Dendritic cell treated with granulocyte-macrophage colony-stimulating factor and Interleukin-4, amounts not matched to agents 40 ng/mL and 50 ng/mL, for 4 days (primary cell): Measurements from ENCODE around the gene LEFTY1.

Experiments
- H3K27ac Mint-ChIP-seq: one replicate; pipeline ENCODE4 v1.8.0; 2022; ENCODE audit warnings: mild to moderate bottlenecking, mixed read lengths
- H3K27me3 Mint-ChIP-seq: one replicate; pipeline ENCODE4 v1.8.0; 2022; ENCODE audit warnings: mild to moderate bottlenecking, mixed read lengths
- H3K36me3 Mint-ChIP-seq: one replicate; pipeline ENCODE4 v1.8.0; 2022; ENCODE audit warnings: low read depth, mixed read lengths
- H3K4me1 Mint-ChIP-seq: one replicate; pipeline ENCODE4 v1.8.0; 2022; ENCODE audit warnings: low read depth, mixed read lengths
- H3K4me3 Mint-ChIP-seq: one replicate; pipeline ENCODE4 v1.8.0; 2022; ENCODE audit warnings: mild to moderate bottlenecking, moderate library complexity, mixed read lengths
- H3K9me3 Mint-ChIP-seq: one replicate; pipeline ENCODE4 v1.8.0; 2022; ENCODE audit warnings: mixed read lengths
- intact Hi-C: fragments of 100-400 bp; cut with micrococcal nuclease; formaldehyde crosslinking; loops from one replicate; pipeline ENCODE4 v1.15.0; 2022

Gene LEFTY1

DNA sequence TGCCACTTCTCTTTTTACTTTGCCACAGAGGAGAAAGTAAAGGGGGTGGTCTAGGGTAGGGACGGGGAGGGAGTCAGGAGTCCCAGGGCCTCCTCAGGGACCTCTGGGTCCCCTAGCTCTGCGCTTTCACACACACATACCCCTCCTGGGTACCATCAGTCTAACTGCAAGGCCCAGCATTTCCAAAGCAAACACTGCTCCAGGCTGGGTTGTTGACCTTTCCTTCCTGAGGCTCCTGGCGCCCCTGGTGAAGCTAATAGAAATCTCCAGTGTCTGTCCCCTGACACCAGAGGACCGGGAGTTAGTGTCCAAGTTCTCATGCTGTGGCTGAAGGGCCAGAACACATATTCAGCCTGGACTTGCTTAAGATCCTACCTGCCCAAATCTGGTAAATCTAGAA is 10.7 kb downstream of the LEFTY1 start:
- Mint-ChIP-seq H3K27me3 (peaks cover 3% of the 10 kb centered on the region), H3K9me3 (no peaks in the 10 kb centered on the region), H3K27ac (peak overlapping the region; percentile 1), H3K4me1 (peaks cover 46% of the 10 kb centered on the region), H3K4me3 (no peak overlapping the region), H3K36me3 (peaks cover 48% of the 10 kb centered on the region)
- intact Hi-C loops, result no loop called here

DNA sequence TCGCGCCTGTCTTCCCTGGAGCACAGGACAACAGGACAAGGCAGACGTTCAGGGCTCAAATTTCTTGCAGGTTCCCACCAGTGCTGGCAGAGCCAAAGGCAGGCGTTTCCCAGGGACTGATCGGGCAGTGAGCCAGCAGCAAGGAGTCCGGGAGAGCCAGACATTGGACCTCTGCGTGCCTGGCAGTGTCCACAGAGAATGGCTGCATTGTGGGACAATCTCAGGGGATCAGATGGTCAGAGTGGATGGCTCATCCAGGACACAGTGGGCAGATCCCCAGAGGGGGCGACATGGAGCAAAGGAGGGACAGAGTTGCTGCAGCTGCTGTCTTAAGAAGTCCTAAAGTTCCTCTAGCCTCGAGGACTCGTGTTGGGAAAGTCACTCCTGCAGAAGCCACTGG is 11.4 kb downstream of the LEFTY1 start:
- H3K4me3 Mint-ChIP-seq, result no peak overlapping the region
- no peaks in the 10 kb centered on the region for H3K27me3 Mint-ChIP-seq
- peak overlapping the region; percentile 1 for H3K27ac Mint-ChIP-seq
- peaks cover 41% of the 10 kb centered on the region for H3K4me1 Mint-ChIP-seq
- intact Hi-C loops, result no loop called here
- H3K36me3 Mint-ChIP-seq, result peaks cover 55% of the 10 kb centered on the region
- no peaks in the 10 kb centered on the region for H3K9me3 Mint-ChIP-seq

DNA sequence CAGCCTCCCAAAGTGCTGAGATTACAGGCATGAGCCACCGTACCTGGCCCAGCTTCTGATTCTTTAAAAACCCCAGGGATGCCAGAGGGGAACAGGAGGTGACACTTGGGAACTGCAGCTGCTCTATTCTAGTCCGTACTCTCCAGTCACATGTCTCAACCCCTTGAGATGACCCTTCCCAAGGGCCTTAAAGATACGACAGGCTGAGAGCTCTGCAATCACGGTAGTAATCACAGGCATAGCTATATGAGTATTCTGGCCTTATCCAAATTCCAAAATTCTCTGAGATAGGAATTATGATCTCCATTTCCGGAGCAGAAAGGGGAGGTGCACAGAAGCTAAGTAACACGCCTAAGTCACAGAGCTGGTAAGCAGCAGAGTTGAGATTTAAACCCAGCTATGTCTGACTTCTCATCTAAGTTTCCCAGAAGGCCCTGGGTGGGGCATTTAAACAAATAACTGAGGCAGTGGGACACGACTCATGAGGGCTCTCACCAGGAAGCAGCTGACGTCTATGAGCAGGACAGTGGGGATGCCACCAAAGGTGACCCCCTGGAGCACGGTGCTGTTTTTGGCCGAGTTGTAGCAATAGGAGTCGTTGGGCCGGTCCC is 11.9 kb downstream of the LEFTY1 start:
- no peak overlapping the region for H3K4me3 Mint-ChIP-seq
- intact Hi-C loops, result no loop called here
- H3K4me1 Mint-ChIP-seq, result peaks cover 41% of the 10 kb centered on the region
- H3K9me3 Mint-ChIP-seq, result no peaks in the 10 kb centered on the region
- H3K27me3 Mint-ChIP-seq, result no peaks in the 10 kb centered on the region
- peaks cover 59% of the 10 kb centered on the region for H3K36me3 Mint-ChIP-seq
- no peak overlapping the region for H3K27ac Mint-ChIP-seq

DNA sequence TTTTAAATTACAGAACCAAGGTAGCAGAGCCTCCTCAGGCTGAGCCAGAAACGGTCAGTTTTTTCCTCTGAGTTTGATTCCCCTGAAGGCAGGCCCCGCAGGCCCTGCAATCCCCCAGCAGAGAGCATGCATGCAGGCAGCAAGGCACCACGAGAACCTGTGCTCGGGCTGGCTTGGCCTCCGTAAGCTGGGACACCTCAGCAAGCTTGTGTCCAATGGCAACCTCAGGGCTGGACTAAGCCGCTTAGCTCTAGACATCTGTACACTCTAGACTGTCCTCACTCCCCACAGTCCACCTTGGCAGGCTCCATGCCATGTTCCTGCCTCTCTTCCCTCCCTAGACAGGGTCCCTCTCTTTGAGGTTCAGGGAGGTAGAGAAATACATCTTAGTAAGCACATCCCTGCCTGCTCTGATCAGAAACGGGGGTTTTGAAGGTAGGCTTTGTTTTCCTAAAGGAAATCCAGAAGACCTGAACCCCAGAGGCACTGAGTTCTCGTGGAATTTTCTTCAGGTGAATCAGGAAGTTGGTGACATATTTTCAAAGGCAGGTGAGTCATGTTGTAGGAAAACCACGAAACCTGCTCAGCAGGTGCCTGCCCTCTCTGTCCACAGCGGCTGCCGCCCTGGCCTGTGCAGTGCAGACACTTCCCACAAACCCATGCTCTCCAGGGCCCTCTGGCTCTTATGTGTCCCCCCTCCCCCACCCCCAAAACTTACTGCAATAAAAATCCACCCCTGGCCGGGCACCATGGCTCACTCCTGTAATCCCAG is 13.7 kb downstream of the LEFTY1 start:
- Mint-ChIP-seq H3K4me3 (no peak overlapping the region), H3K9me3 (no peaks in the 10 kb centered on the region), H3K27ac (no peak overlapping the region), H3K36me3 (peaks cover 77% of the 10 kb centered on the region), H3K27me3 (no peaks in the 10 kb centered on the region), H3K4me1 (peaks cover 25% of the 10 kb centered on the region)
- intact Hi-C loops, result no loop called here

DNA sequence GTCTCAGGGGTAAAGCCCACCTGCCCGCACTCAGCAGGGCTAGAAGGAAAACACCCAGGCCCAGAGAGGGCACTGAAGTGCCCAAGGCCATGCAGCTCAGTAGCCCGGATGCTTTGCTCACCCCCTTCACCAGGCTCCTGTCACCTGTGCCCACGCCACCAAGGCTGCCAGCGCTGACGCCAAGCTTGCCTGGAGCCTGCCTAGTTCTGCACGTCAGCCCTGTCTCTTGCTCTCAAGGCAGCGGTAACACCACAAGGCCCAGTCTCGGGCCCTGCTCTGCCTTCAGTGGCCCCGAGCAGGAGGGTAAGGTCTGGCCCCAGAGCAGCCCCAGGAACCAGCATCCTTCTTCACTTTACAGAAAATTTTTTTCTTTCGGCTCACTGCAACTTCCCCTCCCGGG is 14.5 kb downstream of the LEFTY1 start:
- Mint-ChIP-seq H3K27ac (no peak overlapping the region), H3K36me3 (peaks cover 85% of the 10 kb centered on the region), H3K9me3 (no peaks in the 10 kb centered on the region), H3K4me3 (no peak overlapping the region), H3K4me1 (peaks cover 17% of the 10 kb centered on the region), H3K27me3 (no peaks in the 10 kb centered on the region)
- intact Hi-C loops, result no loop called here

DNA sequence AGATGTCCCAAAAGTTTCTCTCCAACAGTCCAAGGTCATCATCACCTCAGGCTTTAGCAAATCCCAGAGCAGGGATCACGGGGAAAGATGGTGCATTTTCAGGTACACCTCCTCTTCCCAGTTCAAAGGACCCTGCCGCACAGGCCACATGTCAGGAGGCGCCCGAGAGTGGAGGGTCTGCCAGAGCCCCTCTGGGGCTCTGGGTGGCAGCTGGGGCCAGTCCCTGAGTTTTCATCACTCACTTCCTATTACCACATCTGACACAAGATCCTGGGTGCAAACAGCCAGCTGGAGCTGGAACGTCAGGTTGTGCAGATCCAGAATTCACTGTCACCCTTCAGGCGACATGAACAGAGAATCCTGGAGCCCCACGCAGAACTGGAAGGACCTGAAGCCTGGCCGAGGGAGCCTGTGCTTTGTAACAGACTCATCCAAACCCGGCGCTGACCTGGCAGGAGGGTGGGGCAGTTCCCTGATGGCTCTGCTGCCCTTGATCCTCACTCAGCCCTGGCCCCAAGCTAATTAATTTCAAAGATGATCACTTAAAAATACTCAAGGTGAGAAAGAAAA is 15.6 kb downstream of the LEFTY1 start:
- H3K4me3 Mint-ChIP-seq, result no peak overlapping the region
- H3K9me3 Mint-ChIP-seq, result no peaks in the 10 kb centered on the region
- peaks cover 95% of the 10 kb centered on the region for H3K36me3 Mint-ChIP-seq
- no peaks in the 10 kb centered on the region for H3K27me3 Mint-ChIP-seq
- intact Hi-C loops, result no loop called here
- H3K4me1 Mint-ChIP-seq, result peaks cover 7% of the 10 kb centered on the region
- no peak overlapping the region for H3K27ac Mint-ChIP-seq

DNA sequence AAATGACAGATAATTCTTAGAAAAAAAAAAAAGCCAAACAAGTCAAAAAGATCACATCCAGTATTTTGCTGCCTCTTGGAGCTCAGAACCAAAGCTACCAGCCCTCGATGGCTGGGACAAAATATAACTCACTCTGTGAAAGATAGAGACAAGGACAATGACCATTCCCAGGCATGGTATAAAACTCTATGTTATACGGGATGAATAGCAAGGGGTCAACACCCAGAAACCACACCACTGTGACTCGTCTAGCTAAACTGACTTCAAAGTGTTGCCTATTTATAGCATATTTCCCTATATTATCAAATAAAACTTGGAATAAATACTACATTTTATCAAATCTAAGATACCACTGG is 16.9 kb downstream of the LEFTY1 start:
- Mint-ChIP-seq H3K36me3 (peaks cover 98% of the 10 kb centered on the region), H3K9me3 (no peaks in the 10 kb centered on the region), H3K4me3 (no peak overlapping the region), H3K27me3 (no peaks in the 10 kb centered on the region), H3K4me1 (peaks cover 1% of the 10 kb centered on the region), H3K27ac (no peak overlapping the region)
- intact Hi-C loops, result no loop called here

DNA sequence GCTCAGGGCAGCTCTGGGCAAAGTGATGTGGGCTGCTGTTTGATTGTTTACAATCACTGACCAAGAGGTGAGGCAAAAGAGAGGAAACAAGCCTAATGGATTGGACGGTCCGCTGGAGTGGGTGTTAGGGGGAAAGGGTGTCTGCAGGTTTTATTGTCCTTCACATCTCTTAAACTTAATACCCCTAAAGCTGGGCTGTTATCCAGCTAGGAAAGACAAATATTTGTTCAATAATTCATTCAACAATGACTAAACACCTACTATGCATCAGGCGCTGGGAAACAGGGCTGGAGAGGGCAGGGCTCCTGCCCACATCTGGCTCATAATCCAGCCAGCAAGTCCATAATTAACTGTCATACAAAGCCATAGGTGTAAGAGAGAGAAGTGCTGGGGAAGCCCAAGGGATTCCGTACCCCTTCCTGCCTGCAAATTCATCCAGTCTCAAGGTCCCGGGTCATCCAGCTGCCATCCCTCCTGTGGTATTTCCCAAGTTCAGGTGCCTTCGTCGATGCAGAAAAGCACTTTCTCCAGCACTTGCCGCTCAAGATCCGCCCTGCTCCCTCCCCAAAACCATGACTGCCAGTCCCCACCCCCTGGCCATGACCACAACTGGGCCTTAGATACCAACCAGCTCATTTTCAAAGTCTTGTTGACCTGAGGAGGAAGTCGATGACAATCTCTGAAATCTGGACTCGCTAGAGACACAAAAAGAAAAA is 17.4 kb downstream of the LEFTY1 start:
- Mint-ChIP-seq H3K36me3 (peaks cover 98% of the 10 kb centered on the region), H3K27ac (no peak overlapping the region), H3K4me1 (peaks cover 7% of the 10 kb centered on the region), H3K4me3 (no peak overlapping the region), H3K27me3 (no peaks in the 10 kb centered on the region), H3K9me3 (no peaks in the 10 kb centered on the region)
- intact Hi-C loops, result no loop called here

DNA sequence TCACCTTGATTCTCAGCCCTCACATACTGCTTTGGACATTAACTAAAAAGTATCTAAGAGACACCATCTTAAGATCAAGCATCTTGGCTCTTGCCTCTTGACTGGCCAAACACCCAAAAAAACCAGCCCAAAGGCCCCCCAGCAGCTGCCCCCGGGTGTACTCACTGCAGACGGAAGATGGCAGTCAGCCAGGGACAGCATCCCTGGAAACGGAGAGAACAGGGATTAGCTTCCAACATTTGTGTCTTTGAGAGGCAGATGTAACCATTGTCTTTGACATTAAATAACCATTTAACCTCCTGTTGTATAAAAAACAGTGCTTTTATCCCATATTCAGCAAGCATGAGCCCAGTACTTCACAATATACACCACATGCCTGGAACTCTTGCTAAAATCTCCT is 18.0 kb downstream of the LEFTY1 start:
- Mint-ChIP-seq H3K4me3 (no peak overlapping the region), H3K36me3 (peaks cover 98% of the 10 kb centered on the region), H3K27ac (no peak overlapping the region), H3K9me3 (no peaks in the 10 kb centered on the region), H3K27me3 (no peaks in the 10 kb centered on the region), H3K4me1 (peaks cover 13% of the 10 kb centered on the region)
- intact Hi-C loops, result no loop called here

DNA sequence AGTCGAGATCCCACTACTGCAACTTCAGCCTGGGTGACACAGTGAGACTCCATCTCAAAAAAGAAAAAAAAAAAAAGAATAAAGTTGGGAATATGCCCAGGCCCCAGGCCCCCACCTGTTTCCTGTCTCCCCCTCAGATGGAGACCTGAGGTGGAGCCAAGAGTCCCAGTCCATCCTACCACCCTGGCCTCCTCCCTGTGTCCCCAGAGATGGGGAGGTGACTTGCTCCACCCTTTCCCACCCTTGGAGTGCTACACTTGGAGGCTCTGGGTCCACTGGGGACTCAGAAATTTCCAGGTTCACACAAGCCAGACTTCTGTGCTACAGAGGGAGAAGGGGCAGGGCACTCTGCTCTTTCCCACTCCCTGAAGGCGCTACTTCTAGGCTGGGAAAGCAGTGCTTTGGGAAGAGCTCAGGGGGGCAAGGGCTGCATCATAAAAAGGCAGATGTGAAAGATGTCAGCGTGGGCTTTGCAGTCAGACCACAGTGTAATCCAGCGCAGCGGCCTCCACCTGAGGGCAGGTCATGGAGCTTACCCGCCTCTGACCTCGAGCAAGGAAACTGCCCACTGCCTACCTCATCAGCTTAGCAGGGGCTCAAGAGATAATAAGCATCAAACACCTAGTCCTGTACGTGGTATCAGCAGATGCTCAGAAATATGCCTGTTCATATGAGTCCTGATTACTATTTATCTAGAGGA is 20.2 kb downstream of the LEFTY1 start:
- H3K36me3 Mint-ChIP-seq, result peaks cover 90% of the 10 kb centered on the region
- no peak overlapping the region for H3K4me3 Mint-ChIP-seq
- no peaks in the 10 kb centered on the region for H3K27me3 Mint-ChIP-seq
- no peaks in the 10 kb centered on the region for H3K9me3 Mint-ChIP-seq
- intact Hi-C loops, result no loop called here
- H3K27ac Mint-ChIP-seq, result no peak overlapping the region
- peaks cover 18% of the 10 kb centered on the region for H3K4me1 Mint-ChIP-seq

DNA sequence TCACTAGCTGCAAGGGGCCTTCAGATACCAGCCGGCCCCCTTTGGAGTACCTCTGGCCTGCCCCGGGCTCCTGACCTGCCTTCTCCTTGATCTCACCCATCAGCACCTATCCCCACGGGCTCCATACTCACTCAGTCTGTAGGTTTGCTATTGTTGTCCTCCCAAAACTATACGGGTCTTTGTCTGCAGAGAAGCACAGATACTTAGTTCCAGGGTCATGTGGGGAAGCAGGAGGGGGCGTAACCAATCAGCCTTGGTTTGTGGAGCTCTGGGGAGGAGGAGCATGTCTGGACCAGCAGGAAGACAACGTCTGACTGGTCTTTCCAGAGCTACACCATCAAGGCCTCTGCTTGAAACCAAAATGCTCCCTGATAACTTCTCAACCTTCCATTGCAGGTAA is 22.0 kb downstream of the LEFTY1 start:
- H3K4me1 Mint-ChIP-seq, result peaks cover 18% of the 10 kb centered on the region

DNA sequence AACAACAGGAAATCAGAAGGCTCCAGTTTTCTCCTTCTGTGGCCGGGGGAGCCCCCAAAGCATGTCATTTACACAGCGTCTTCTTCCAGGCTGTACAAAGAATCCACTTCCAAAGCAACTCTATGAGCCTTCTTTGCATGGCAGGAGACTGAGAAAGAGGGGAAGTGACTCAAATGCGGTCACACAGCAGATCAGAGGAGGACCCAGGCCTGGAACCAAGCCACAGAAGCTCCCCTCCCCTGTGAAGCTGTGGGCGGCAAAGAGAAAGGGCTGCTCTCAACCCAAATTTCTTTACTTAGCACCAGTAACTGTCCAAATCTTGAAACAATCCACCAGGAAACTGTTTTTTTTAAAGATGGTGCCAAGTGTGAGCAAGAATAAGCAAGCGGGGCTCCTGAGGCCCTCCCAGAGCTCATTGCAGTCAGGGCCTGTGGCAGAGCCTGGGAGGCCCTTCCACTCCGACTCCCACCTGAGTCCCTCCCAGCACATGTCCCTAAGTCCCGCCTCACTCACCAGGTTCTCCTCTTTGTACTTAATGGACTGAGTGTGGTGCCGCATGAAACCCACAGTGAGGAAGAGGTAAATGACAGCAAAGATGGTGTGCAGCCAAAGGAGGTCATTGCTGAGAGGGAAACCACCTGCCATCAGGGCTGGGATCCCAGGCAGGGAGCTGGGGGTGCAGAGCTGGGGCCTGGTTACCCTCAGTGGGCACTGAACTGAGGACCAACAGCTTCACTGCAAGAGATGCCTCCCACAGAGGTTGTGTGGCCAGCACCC is 22.7 kb downstream of the LEFTY1 start:
- peaks cover 18% of the 10 kb centered on the region for H3K4me1 Mint-ChIP-seq
- intact Hi-C loops, result no loop called here
- no peak overlapping the region for H3K4me3 Mint-ChIP-seq

More for the DNA sequence above, 22.0 kb downstream of the LEFTY1 start:
- Mint-ChIP-seq H3K4me3 (no peak overlapping the region), H3K27ac (no peak overlapping the region), H3K36me3 (peaks cover 90% of the 10 kb centered on the region), H3K9me3 (no peaks in the 10 kb centered on the region), H3K27me3 (no peaks in the 10 kb centered on the region)
- intact Hi-C loops, result no loop called here

DNA sequence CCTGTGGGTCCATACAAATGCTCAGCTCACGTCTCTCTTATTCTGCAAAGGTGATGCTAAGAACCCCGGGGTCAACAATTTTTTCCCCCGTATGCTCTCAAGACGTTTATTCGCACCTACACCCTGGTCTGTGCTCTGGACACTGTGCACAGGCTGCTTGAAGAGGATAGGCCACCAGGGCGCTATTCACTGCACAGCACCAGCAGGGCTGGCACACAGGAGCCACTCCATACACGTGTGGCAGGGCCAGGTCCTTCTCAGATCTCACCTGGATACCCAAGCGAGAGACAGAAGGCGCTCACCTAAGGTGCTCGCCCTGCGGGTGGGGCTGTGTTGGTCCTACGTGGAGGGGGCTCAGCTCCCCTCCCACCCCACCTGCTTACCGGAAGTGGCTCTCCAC is 23.4 kb downstream of the LEFTY1 start:
- intact Hi-C loops, result no loop called here
- peaks cover 18% of the 10 kb centered on the region for H3K4me1 Mint-ChIP-seq
- H3K36me3 Mint-ChIP-seq, result peaks cover 90% of the 10 kb centered on the region
- H3K27me3 Mint-ChIP-seq, result no peaks in the 10 kb centered on the region
- H3K4me3 Mint-ChIP-seq, result no peak overlapping the region
- no peaks in the 10 kb centered on the region for H3K9me3 Mint-ChIP-seq
- H3K27ac Mint-ChIP-seq, result peak overlapping the region; percentile 0

More for the DNA sequence above, 22.7 kb downstream of the LEFTY1 start:
- Mint-ChIP-seq H3K27ac (peak overlapping the region; percentile 0), H3K27me3 (no peaks in the 10 kb centered on the region), H3K36me3 (peaks cover 90% of the 10 kb centered on the region), H3K9me3 (no peaks in the 10 kb centered on the region)
